Activated T-cell treated with anti-CD3 and anti-CD28 coated beads, Interleukin-2, amount 50 U/mL, for 4 hours (primary cell): Measurements from ENCODE around the gene GRID2. TPM values are rescaled to one million over a fixed set of nuclear protein-coding genes. Genes with fewer than 3 reads are reported as not detected.

Source experiments
- ATAC-seq, 2 donors: fragments of 200-7000 bp; cut with Tn5 transposase; one replicate each; pipeline ENCODE4 v1.10.0; 2021
- DNase-seq: peaks from one replicate; pipeline ENCODE4 v3.0.0-alpha.2; 2020
- H3K27me3 Mint-ChIP-seq: one replicate; pipeline ENCODE4 v1.8.0; 2021; ENCODE audit warnings: low read depth, mixed read lengths
- H3K36me3 Mint-ChIP-seq: one replicate; pipeline ENCODE4 v1.8.0; 2022; ENCODE audit warnings: mixed read lengths; ENCODE audit not compliant: insufficient read depth
- H3K4me1 Mint-ChIP-seq: one replicate; pipeline ENCODE4 v1.8.0; 2021; ENCODE audit warnings: low read depth, mixed read lengths
- H3K4me3 Mint-ChIP-seq: one replicate; pipeline ENCODE4 v1.8.0; 2021; ENCODE audit warnings: mild to moderate bottlenecking, moderate library complexity, mixed read lengths
- H3K9me3 Mint-ChIP-seq: one replicate; pipeline ENCODE4 v1.8.0; 2021; ENCODE audit warnings: mixed read lengths
- total RNA-seq, 3 donors: library from RNA; stranded (reverse); gene quantifications; one replicate each; pipeline ENCODE4 v1.2.1, GENCODE V29; 2021

Gene GRID2
- total RNA-seq, 3 donors from 2014 or later, result 0.22 TPM; not detected in 2

GRCh38 chr4:92580816-92581215, 277.1 kb downstream of the GRID2 start:
- Mint-ChIP-seq H3K36me3 (no peaks in the 10 kb centered on the region), H3K9me3 (peaks cover 5% of the 10 kb centered on the region), H3K27me3 (no peaks in the 10 kb centered on the region), H3K4me1 (no peaks in the 10 kb centered on the region), H3K4me3 (no peak overlapping the region)
- ATAC-seq, result no peak
- no peak for DNase-seq

- DNase-seq (no peak), ATAC-seq (no peak)
- H3K4me1 Mint-ChIP-seq, result no peaks in the 10 kb centered on the region
- H3K9me3 Mint-ChIP-seq, result peaks cover 22% of the 10 kb centered on the region
- H3K27me3 Mint-ChIP-seq, result no peaks in the 10 kb centered on the region
- H3K4me3 Mint-ChIP-seq, result no peak overlapping the region
- H3K36me3 Mint-ChIP-seq, result no peaks in the 10 kb centered on the region
Observed at GRCh38 chr4:92599044-92599443, 295.3 kb downstream of the GRID2 start.

GRCh38 chr4:92600638-92601037, 296.9 kb downstream of the GRID2 start:
- H3K27me3 Mint-ChIP-seq, result no peaks in the 10 kb centered on the region
- no peaks in the 10 kb centered on the region for H3K4me1 Mint-ChIP-seq
- H3K36me3 Mint-ChIP-seq, result no peaks in the 10 kb centered on the region
- ATAC-seq, result no peak
- H3K4me3 Mint-ChIP-seq, result no peak overlapping the region
- peaks cover 31% of the 10 kb centered on the region for H3K9me3 Mint-ChIP-seq
- DNase-seq, result no peak

- DNase-seq (no peak), ATAC-seq (no peak)
- Mint-ChIP-seq H3K4me1 (no peaks in the 10 kb centered on the region), H3K9me3 (peaks cover 22% of the 10 kb centered on the region), H3K27me3 (no peaks in the 10 kb centered on the region), H3K4me3 (no peak overlapping the region), H3K36me3 (no peaks in the 10 kb centered on the region)
Observed at GRCh38 chr4:92606227-92606626, 302.5 kb downstream of the GRID2 start.

GRCh38 chr4:92615049-92615448, 311.3 kb downstream of the GRID2 start:
- DNase-seq, result no peak
- no peaks in the 10 kb centered on the region for H3K27me3 Mint-ChIP-seq
- no peaks in the 10 kb centered on the region for H3K4me1 Mint-ChIP-seq
- no peaks in the 10 kb centered on the region for H3K36me3 Mint-ChIP-seq
- H3K9me3 Mint-ChIP-seq, result peaks cover 28% of the 10 kb centered on the region
- ATAC-seq, result no peak
- no peak overlapping the region for H3K4me3 Mint-ChIP-seq

- Mint-ChIP-seq H3K9me3 (peaks cover 26% of the 10 kb centered on the region), H3K27me3 (no peaks in the 10 kb centered on the region), H3K4me1 (no peaks in the 10 kb centered on the region), H3K4me3 (no peak overlapping the region), H3K36me3 (no peaks in the 10 kb centered on the region)
- DNase-seq (no peak), ATAC-seq (no peak)
Observed at GRCh38 chr4:92618968-92619367, 315.2 kb downstream of the GRID2 start.

- H3K4me1 Mint-ChIP-seq, result no peaks in the 10 kb centered on the region
- H3K27me3 Mint-ChIP-seq, result no peaks in the 10 kb centered on the region
- H3K9me3 Mint-ChIP-seq, result peaks cover 18% of the 10 kb centered on the region
- no peak overlapping the region for H3K4me3 Mint-ChIP-seq
- H3K36me3 Mint-ChIP-seq, result no peaks in the 10 kb centered on the region
- no peak for DNase-seq
- ATAC-seq, result no peak
Observed at GRCh38 chr4:92629302-92629701, 325.5 kb downstream of the GRID2 start.

- H3K9me3 Mint-ChIP-seq, result peaks cover 7% of the 10 kb centered on the region
- DNase-seq (no peak), ATAC-seq (no peak)
- no peak overlapping the region for H3K4me3 Mint-ChIP-seq
- H3K4me1 Mint-ChIP-seq, result no peaks in the 10 kb centered on the region
- no peaks in the 10 kb centered on the region for H3K36me3 Mint-ChIP-seq
- H3K27me3 Mint-ChIP-seq, result no peaks in the 10 kb centered on the region
Observed at GRCh38 chr4:92634882-92635281, 331.1 kb downstream of the GRID2 start.

GRCh38 chr4:92636038-92636806, 332.5 kb downstream of the GRID2 start:
- no peak for ATAC-seq
- Mint-ChIP-seq H3K36me3 (no peaks in the 10 kb centered on the region), H3K9me3 (no peaks in the 10 kb centered on the region), H3K4me1 (no peaks in the 10 kb centered on the region), H3K4me3 (no peak overlapping the region), H3K27me3 (no peaks in the 10 kb centered on the region)
- no peak for DNase-seq

GRCh38 chr4:92641409-92641808, 337.6 kb downstream of the GRID2 start:
- ATAC-seq, result no peak
- no peaks in the 10 kb centered on the region for H3K9me3 Mint-ChIP-seq
- H3K4me3 Mint-ChIP-seq, result no peak overlapping the region
- no peaks in the 10 kb centered on the region for H3K36me3 Mint-ChIP-seq
- H3K4me1 Mint-ChIP-seq, result no peaks in the 10 kb centered on the region
- no peak for DNase-seq
- no peaks in the 10 kb centered on the region for H3K27me3 Mint-ChIP-seq

GRCh38 chr4:92646826-92647225, 343.1 kb downstream of the GRID2 start:
- Mint-ChIP-seq H3K27me3 (no peaks in the 10 kb centered on the region), H3K36me3 (no peaks in the 10 kb centered on the region), H3K9me3 (no peaks in the 10 kb centered on the region), H3K4me1 (no peaks in the 10 kb centered on the region), H3K4me3 (no peak overlapping the region)
- DNase-seq (no peak), ATAC-seq (no peak)

- DNase-seq, result no peak
- Mint-ChIP-seq H3K36me3 (no peaks in the 10 kb centered on the region), H3K9me3 (peaks cover 8% of the 10 kb centered on the region), H3K27me3 (no peaks in the 10 kb centered on the region), H3K4me3 (no peak overlapping the region), H3K4me1 (no peaks in the 10 kb centered on the region)
- no peak for ATAC-seq
Observed at GRCh38 chr4:92651536-92651935, 347.8 kb downstream of the GRID2 start.

- ATAC-seq (no peak), DNase-seq (no peak)
- Mint-ChIP-seq H3K36me3 (no peaks in the 10 kb centered on the region), H3K9me3 (peaks cover 8% of the 10 kb centered on the region), H3K4me3 (no peak overlapping the region), H3K27me3 (no peaks in the 10 kb centered on the region), H3K4me1 (no peaks in the 10 kb centered on the region)
Observed at GRCh38 chr4:92654084-92654483, 350.3 kb downstream of the GRID2 start.

- H3K4me1 Mint-ChIP-seq, result no peaks in the 10 kb centered on the region
- H3K27me3 Mint-ChIP-seq, result no peaks in the 10 kb centered on the region
- DNase-seq, result no peak
- ATAC-seq, result no peak
- no peaks in the 10 kb centered on the region for H3K36me3 Mint-ChIP-seq
- H3K9me3 Mint-ChIP-seq, result peaks cover 14% of the 10 kb centered on the region
- no peak overlapping the region for H3K4me3 Mint-ChIP-seq
Observed at GRCh38 chr4:92657695-92658094, 353.9 kb downstream of the GRID2 start.

GRCh38 chr4:92658318-92658717, 354.6 kb downstream of the GRID2 start:
- Mint-ChIP-seq H3K27me3 (no peaks in the 10 kb centered on the region), H3K9me3 (peaks cover 14% of the 10 kb centered on the region), H3K4me3 (no peak overlapping the region), H3K4me1 (no peaks in the 10 kb centered on the region), H3K36me3 (no peaks in the 10 kb centered on the region)
- ATAC-seq (no peak), DNase-seq (no peak)
